Endothelial cell of umbilical vein (primary cell): Measurements from ENCODE around the gene UGCG.

Experiments
- CTCF ChIP-seq, 2 donors: IDR thresholded peaks; 1 replicate in 1 of 2; 2 replicates in 1 of 2; pipeline ENCODE4 v1.5.1; 2011; ENCODE audit warnings: low read length in 2 of 2, mild to moderate bottlenecking in 2 of 2, moderate library complexity in 2 of 2, control low read depth in 1 of 2, inconsistent platforms in 1 of 2, low read depth in 1 of 2; ENCODE audit not compliant: insufficient read depth in 1 of 2; ENCODE audit errors: extremely low read depth in 1 of 2
- EZH2 ChIP-seq: IDR thresholded peaks from 2 replicates; pipeline ENCODE4 v1.6.1; 2012; ENCODE audit warnings: borderline replicate concordance, low read depth, mild to moderate bottlenecking, moderate library complexity, low read length, inconsistent platforms; ENCODE audit not compliant: severe bottlenecking
- FOS ChIP-seq: IDR thresholded peaks from 2 replicates; pipeline ENCODE4 v1.6.1; 2011; ENCODE audit warnings: mild to moderate bottlenecking, low read length, moderate library complexity, borderline replicate concordance; ENCODE audit not compliant: insufficient read depth
- GATA2 ChIP-seq: IDR thresholded peaks from 2 replicates; pipeline ENCODE4 v1.7.0; 2011; ENCODE audit warnings: low read depth, mild to moderate bottlenecking, moderate library complexity, mixed read lengths, low read length; ENCODE audit not compliant: insufficient read length, insufficient read depth
- JUN ChIP-seq: IDR thresholded peaks from 2 replicates; pipeline ENCODE4 v1.6.1; 2011; ENCODE audit warnings: borderline replicate concordance, low read depth; ENCODE audit not compliant: insufficient read length, insufficient read depth
- MYC ChIP-seq: IDR thresholded peaks from one replicate; pipeline ENCODE4 v1.6.1; 2011; ENCODE audit warnings: mild to moderate bottlenecking, low read depth, low read length
- POLR2A ChIP-seq: IDR thresholded peaks from 2 replicates; pipeline ENCODE4 v1.6.1; 2012; ENCODE audit warnings: low read depth, mild to moderate bottlenecking, control low read depth, low read length
- POLR2AphosphoS5 ChIP-seq: IDR thresholded peaks from 2 replicates; pipeline ENCODE4 v1.6.1; 2012; ENCODE audit warnings: low read depth, mild to moderate bottlenecking, control low read depth, low read length, moderate library complexity; ENCODE audit not compliant: insufficient read depth
- TF ChIP-seq, protein P1 (sequence below): IDR thresholded peaks from 2 replicates; pipeline ENCODE4 v1.6.1; 2011; ENCODE audit not compliant: insufficient read depth, insufficient read length

- TF ChIP-seq, protein P1, sequence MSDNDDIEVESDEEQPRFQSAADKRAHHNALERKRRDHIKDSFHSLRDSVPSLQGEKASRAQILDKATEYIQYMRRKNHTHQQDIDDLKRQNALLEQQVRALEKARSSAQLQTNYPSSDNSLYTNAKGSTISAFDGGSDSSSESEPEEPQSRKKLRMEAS = no peak
- TF ChIP-seq CTCF (IDR thresholded peaks at IDR 0.05; ENCODE audit: extremely low read depth in 1 of 2, insufficient read depth in 1 of 2, low read depth in 1 of 2, low read length in 2 of 2) (no peak), EZH2 (no peak), POLR2AphosphoS5 (no peak), POLR2A (no peak), MYC (no peak), FOS (no peak), GATA2 (no peak), JUN (no peak)
Measured at GRCh38 chr9:111922324-111923013, 25.9 kb downstream of the UGCG start.
